CD4-positive, alpha-beta T cell treated with Interleukin-6 for 4 hours (primary cell): Measurements from ENCODE around the gene TMEM221.

Experiments
- DNase-seq: peaks from one replicate; pipeline ENCODE4 v3.0.0-alpha.2; 2020; ENCODE audit warnings: mixed read lengths

The TMEM221 gene

DNA sequence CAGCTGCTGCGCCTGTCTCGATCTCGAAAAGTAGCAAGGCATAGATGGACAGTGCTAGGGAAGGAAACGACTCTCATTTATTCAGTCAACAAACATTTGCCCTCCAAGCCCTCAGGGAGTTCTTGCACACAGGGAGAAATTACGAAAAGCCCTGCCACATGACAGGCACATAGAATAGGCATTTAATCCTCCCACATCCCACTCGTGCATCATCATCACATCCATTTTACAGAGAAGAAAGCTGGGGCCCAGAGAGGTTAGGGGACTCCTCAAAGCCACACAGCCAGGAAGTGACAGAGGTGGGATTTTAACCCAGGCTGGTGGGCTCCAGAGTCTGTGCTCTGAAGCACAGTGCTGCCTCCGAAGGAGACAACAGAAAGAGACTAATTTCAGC lies 11.6 kb downstream of the TMEM221 start:
- no peak for DNase-seq

DNA sequence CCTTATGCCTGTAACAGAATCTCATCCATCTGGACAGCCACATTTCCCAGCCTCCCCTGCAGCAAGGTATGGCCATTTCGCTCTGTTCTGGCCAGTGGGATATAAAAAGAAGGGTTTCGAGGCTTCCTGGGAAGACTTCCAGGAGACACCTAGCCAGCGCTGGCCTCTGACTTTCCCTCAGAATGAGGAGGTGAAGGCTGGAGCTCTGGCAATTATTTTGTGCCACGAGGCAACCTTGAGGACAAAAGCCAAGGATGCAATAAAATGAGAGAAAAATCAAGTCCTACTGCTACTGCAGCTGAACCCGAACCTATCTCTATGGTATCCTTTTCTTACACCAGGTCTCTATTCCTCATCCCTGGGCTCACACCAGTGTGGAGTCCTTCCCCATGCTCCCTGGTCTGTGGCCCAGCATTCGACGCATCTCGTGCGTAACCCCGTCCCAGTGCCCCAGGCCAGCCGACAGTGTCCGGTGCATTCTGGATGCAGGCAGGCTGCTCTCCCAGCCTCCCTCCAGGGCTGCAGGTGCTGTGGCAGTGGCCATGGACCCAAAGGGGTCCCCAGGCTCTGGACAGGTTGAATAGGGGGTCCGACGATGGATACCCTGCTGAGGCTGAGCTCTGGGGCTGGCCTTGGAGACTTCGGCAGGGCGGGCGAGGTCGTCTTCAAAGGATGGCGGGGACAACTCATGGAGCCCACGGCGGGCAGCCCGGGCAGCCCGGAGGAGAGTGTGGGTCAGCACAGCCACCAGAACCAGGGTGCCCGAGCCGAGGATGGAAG lies 12.2 kb downstream of the TMEM221 start:
- no peak for DNase-seq

DNA sequence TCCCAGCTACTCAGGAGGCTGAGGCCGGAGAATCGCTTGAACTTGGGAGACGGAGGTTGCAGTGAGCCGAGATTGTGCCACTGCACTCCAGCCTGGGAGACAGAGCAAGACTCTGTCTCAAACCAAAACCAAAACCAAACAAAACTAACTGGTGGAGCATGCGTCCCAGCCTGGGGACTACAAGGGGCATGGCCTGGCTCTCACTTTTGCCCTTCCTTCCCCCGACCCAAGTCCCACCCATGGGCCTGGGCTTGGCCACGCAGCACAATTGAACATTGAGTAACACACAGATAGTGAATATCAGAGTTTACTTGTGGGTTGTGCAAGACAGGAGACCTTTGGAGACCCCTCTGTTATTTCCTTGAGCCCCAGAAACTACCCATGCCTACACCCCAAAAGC lies 13.2 kb downstream of the TMEM221 start:
- no peak for DNase-seq

GRCh38 chr19:17431417-17431816 lies 17.1 kb downstream of the TMEM221 start:
- no peak for DNase-seq

DNA sequence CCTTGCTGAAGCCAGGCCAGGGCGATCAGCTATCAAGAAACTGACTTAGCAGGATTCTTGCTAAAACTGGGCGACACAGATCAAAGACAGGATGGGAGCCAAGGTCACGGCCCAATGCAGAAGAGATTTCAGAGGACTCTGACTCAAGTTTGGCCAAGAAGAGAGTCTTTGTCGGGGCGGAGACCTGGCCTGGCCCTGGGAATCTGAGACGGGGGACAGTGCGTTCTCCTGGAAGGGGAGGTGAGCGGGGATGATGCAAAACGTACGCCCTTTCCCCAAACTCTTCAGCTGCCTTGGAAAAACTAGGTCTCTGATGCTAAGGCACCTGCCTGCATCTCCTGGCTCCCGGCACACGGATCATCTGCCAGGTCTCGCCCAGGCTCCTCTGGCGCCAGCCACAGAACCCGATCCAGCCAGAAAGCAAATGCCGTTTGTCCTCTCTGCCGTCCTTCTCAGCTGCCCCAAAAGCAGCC lies 18.8 kb downstream of the TMEM221 start:
- DNase-seq, result no peak

- peak; percentile 50 for DNase-seq
Measured at GRCh38 chr19:17424743-17425365, 23.6 kb downstream of the TMEM221 start.

DNA sequence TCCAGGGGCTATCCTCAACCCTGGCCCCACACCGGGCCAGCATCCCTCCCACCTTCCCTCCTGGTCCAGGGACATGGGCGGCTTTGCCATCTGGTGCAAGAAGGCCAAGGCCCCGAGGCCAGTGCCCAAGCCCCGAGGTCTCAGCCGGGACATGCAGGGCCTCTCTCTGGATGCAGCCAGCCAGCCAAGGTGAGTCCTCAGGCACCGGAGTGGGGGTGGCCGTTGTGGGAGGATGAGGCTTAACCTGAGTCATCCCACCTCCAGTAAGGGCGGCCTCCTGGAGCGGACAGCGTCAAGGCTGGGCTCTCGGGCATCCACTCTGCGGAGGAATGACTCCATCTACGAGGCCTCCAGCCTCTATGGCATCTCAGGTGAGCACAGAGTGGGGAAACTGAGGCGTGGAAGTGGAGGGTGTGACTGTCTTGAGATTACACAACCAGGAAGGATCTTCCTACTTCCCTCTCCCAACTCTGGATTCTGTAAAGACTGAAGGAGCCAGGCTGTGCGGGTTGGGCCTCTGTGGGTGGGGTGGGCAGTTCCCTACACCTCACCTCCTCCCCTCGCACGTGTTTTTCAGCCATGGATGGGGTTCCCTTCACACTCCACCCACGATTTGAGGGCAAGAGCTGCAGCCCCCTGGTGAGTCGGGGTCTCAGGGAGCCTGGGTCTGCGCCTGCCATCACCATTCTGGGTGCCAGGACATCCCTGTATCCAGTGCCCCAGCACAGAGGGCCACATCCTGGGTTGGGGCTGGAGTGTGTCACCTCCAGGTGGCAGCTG lies 24.8 kb downstream of the TMEM221 start:
- DNase-seq, result no peak

DNA sequence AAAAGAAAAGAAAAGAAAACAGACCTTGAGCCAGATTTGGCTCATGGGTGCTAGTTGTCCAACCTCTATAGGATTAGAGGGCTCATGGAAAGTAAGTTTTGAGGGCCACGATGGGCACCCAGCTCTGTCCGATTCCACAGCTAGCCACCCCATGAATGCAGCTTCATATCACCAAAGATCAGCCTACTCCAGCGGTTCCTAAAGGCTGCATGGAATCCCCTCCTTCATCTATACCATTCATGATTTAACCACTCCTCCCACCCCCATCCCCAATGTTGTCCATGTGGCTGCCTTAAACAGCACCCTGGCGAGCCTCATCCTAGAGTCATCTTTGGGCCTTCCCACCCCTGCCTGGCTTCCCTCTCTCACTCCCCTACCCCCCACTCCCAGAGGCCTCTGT lies 26.5 kb downstream of the TMEM221 start:
- DNase-seq, result no peak

DNA sequence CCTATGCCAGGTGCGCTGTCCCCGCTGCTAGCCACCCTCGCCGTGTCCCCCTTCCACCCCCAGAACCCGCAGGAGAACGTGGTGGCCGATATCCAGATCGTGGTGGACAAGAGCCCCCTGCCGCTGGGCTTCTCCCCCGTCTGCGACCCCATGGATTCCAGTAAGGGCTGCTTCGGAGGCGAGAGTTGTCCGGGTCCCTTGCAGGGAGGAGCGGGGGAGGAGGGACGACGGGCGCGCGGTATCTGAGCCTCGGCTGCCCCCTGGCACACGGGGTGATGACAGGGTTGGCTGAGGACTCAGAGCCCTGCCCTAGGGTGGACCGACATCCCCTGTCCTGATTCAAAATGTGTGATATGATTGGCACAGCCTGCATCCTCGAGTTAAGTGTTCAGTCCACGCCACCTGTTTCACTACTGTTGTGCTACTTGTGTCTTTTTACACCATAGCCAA lies 28.0 kb downstream of the TMEM221 start:
- DNase-seq, result peak; percentile 55

DNA sequence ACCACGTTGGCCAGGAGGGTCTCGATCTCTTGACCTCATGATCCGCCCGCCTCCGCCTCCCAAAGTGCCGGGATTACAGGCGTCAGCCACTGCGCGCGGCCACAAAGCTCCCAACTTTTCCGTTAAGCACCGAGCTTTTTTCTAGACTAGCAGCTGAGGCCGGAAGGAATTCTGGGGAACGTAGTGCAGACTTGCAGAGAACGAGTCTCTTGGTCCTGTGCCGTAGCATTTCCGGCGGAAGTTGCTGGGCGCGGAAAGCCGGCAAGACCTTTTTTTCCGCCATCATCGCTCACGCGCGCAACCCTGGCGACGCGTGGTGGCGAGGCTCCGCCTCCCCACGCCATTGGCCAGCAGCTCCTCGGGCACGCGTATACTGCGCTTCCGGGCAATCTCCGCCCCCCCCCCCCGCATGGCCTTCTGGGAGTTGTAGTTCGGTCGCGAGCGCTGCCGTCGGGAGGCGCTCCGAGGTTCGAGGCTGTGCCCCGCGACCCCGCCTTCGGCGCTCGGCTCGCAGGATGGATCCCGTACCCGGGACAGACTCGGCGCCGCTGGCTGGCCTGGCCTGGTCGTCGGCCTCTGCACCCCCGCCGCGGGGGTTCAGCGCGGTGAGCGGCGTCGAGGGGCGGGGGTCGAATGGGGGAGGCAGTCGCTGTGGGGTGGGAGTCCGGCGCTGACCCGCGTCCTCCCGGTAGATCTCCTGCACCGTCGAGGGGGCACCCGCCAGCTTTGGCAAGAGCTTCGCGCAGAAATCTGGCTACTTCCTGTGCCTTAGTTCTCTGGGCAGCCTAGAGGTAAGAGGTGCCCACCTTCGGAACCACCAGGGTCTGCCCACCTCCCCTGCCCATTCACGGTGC lies 28.6 kb downstream of the TMEM221 start, which contains the start of gene MVB12A:
Gene MVB12A (plus strand): TSS at position 427 of the 854 bp plus-strand sequence. CDS start 89 bp downstream, at position 516.
- DNase-seq, result peak; percentile 98

- no peak for DNase-seq
Measured at GRCh38 chr19:17419154-17419620, 29.3 kb downstream of the TMEM221 start.

- no peak for DNase-seq
Measured at GRCh38 chr19:17418710-17419109, 29.8 kb downstream of the TMEM221 start.

GRCh38 chr19:17415121-17415520 lies 33.3 kb downstream of the TMEM221 start:
- DNase-seq, result no peak

GRCh38 chr19:17414097-17414496 lies 34.4 kb downstream of the TMEM221 start:
- DNase-seq, result no peak

DNA sequence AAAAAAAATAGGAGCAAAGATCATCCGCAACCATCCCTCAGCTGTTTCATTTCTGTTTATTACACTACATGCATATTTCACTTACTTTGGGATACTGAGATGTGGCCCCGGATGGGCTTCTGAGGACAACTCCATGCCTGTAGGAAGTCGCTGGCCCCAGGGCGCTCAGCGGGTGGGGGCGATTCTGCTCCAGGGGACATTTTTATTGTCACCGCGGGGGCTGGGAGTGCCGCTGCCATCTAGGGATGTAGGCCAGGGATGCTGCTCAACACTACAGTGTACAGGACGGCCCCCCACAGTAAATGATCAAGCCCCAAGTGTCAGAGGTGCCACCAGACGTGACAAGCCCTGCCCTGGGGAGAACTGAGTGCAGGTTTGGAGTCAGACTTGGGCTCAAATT lies 36.7 kb downstream of the TMEM221 start:
- DNase-seq, result no peak

- no peak for DNase-seq
Measured at GRCh38 chr19:17409990-17410389, 38.5 kb downstream of the TMEM221 start.

- no peak for DNase-seq
Measured at GRCh38 chr19:17406887-17407196, 41.6 kb downstream of the TMEM221 start.

GRCh38 chr19:17406046-17406886 lies 42.2 kb downstream of the TMEM221 start:
- peak; percentile 14 for DNase-seq

DNA sequence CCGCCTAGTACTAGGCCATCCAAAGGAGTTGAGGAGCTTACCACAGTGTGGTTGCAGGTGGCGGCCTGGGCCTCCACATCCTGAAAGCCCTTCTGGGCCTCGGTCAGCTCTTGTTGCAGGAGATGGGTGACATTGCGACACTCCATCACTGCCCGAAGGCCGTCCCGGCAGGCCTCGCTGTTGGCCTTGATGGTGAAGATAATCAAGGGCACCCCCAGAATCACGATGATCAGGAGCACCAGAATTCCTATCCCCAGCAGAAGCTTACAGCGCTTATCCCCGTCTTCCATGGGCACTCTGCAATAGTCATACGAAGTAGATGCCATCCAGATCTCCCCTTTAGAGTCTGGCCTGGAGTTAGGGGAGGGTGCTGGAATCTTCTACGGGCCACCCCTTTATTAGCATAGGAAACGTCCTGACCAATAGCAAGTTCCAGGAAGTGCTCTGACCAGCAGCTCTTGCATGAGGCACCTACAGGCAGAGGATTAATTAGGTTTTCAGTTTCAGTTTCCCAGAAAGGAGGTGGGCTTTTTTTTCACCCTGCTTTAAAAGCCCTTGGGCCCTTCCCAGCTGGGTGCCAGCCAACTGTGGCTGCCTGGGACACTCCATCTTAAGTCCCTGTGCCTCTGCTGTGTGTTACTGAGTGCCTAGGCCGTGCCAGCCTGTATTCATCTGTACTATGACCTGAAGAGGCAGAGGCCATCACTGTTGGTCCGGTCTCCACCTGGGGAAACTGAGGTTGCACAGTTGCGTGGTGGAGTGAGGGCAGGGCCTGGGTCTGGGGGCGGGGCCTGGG lies 43.0 kb downstream of the TMEM221 start, which contains the start of gene BST2:
Gene BST2 (minus strand): TSS at position 381 of the 796 bp plus-strand sequence. CDS start 55 bp downstream, at position 326.
- DNase-seq, result peak; percentile 64

GRCh38 chr19:17404621-17405249 lies 43.7 kb downstream of the TMEM221 start:
- DNase-seq, result no peak
